Spleen (tissue), 11 donors: Measurements from ENCODE around the gene TCAIM. TPM values are rescaled to one million over a fixed set of nuclear protein-coding genes. Genes with fewer than 3 reads are reported as not detected.
A peak's percentile ranks its signal among the peaks of the same experiment; 100 is the strongest.

Experiments used
- DNase-seq: peaks from one replicate; pipeline ENCODE4 v3.0.0-alpha.2; 2020
- H3K27ac ChIP-seq, 8 donors: fragments of 200-600 bp; sonication (generic) in 7 of 8; 1 replicate in 4 of 8; 2 replicates in 4 of 8; pipeline versions ENCODE4 v1.5.0 to v1.8.0; 2016 to 2021; ENCODE audit warnings: inconsistent platforms in 4 of 8, mild to moderate bottlenecking in 4 of 8, moderate library complexity in 1 of 8
- H3K27me3 ChIP-seq, 7 donors: fragments of 200-600 bp; sonication (generic) in 6 of 7; replicated peaks in 1 of 7; 1 replicate in 4 of 7; 2 replicates in 3 of 7; pipeline versions ENCODE4 v1.5.0 to v1.8.0; 2016 to 2021; ENCODE audit warnings: inconsistent platforms in 3 of 7, mild to moderate bottlenecking in 1 of 7
- H3K36me3 ChIP-seq, 6 donors: fragments of 200-600 bp; sonication (generic) in 5 of 6; 1 replicate in 4 of 6; 2 replicates in 2 of 6; pipeline versions ENCODE4 v1.5.0 to v1.8.0; 2016 to 2021; ENCODE audit warnings: inconsistent platforms in 2 of 6
- H3K4me1 ChIP-seq, 6 donors: fragments of 200-600 bp; sonication (generic) in 5 of 6; 1 replicate in 3 of 6; 2 replicates in 3 of 6; pipeline versions ENCODE4 v1.5.0 to v1.8.0; 2016 to 2021; ENCODE audit warnings: inconsistent platforms in 3 of 6
- H3K4me3 ChIP-seq, 8 donors: fragments of 200-600 bp; sonication (generic) in 7 of 8; 1 replicate in 4 of 8; 2 replicates in 4 of 8; pipeline versions ENCODE4 v1.5.0 to v1.8.0; 2016 to 2021; ENCODE audit warnings: inconsistent platforms in 4 of 8, mild to moderate bottlenecking in 4 of 8, moderate library complexity in 2 of 8
- H3K9me3 ChIP-seq, 8 donors: fragments of 200-600 bp; sonication (generic) in 7 of 8; 1 replicate in 4 of 8; 2 replicates in 4 of 8; pipeline versions ENCODE4 v1.5.0 to v1.8.0; 2016 to 2021; ENCODE audit warnings: inconsistent platforms in 4 of 8
- POLR2A ChIP-seq, 3 donors: fragments of 450-650 bp; IDR thresholded peaks; one replicate each; pipeline ENCODE4 v1.5.1; 2017; ENCODE audit warnings: antibody characterized with exemption in 3 of 3, mild to moderate bottlenecking in 1 of 3
- POLR2AphosphoS5 ChIP-seq, 3 donors: sonication (generic); formaldehyde crosslinking; IDR thresholded peaks; one replicate each; pipeline ENCODE4 v1.5.1; 2017; ENCODE audit warnings: antibody characterized with exemption in 3 of 3
- WGBS, 5 donors: extraction: QIAGEN DNeasy Blood & Tissue Kit in 3 of 5; methylation state at CpG; one replicate each; pipeline versions ENCODE4 v1.1.5 to v1.1.7; 2013 to 2018; 5-methylcytosine and 5-hydroxymethylcytosine counted together
- intact Hi-C: fragments of 100-400 bp; cut with DNase I; formaldehyde crosslinking; loops from one replicate; pipeline ENCODE4 v1.15.0; 2023; ENCODE audit warnings: low total_unique reads
- polyA plus RNA-seq, 3 donors: library from polyadenylated mRNA; stranded (reverse); fragments of 200-250 nt; gene quantifications; one replicate each; pipeline ENCODE4 v1.2.1, GENCODE V29; 2013
- total RNA-seq, 7 donors: library from RNA; depleted of rRNA in 3 of 7; stranded (reverse); fragments of >200 nt in 3 of 7; fragmentation: NEBNext Ultra II Directional in 4 of 7; extraction: Animal tissue kit (Norgen Biotek cat#: 25700) in 4 of 7; gene quantifications; one replicate each; pipeline versions ENCODE4 v1.1.0 to v1.2.1, GENCODE V29; 2016 to 2021
- TF ChIP-seq, protein P1 (sequence below), 11 experiments: fragments of 200-600 bp in 7 of 11; fragments of 450-650 bp in 4 of 11; sonication (generic) in 4 of 11; IDR thresholded peaks in 8 of 11; conservative IDR thresholded peaks in 3 of 11; 1 replicate in 7 of 11; 2 replicates in 4 of 11; pipeline versions ENCODE4 v1.4.0 to v1.8.0; 2016 to 2021; ENCODE audit warnings: antibody characterized with exemption in 11 of 11, inconsistent platforms in 4 of 11, mild to moderate bottlenecking in 1 of 11
- donor health status: healthy with polysubstance abuse.
- donor health status: DM: no; HTN: no; CAD: no; lungs with moderate emphysema.
- donor health status: DM: no; HTN: no; CAD: no.
- donor health status: Bipolar disorder and iron deficiency.
- donor health status: healthy.
- donor health status: DM: no; HTN: no; CAD: no.
- donor health status: DM: yes; HTN: yes; CAD: no.

The TCAIM gene
- total and polyA plus RNA-seq, 10 donors = 7.2 to 31.7 (median 22.9) TPM

DNA sequence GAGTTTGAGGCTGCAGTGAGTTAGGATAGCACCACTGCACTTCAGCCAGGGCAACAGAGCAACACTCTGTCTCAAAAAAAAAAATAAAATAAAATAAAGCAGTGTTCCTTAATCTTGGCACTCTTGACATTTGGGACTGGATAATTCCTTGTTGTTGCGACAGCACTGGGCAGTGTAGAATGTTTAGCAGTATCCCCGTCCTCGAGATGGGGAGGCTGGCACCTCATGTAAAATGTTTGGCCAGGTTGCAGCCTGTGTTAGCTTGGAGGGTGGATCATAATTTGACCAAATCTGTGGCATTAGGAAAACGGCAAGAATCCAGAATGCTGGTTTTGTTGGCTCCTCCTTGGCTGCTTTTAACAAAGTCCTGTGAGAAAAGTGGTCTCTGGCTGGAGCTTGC, 91.9 kb downstream of the TCAIM start:
- H3K9me3 ChIP-seq = no peaks in the 10 kb centered on the region
- intact Hi-C loops = no loop called here
- H3K27ac ChIP-seq = no peak overlapping the region
- H3K4me3 ChIP-seq = no peak overlapping the region
- no peaks in the 10 kb centered on the region for H3K27me3 ChIP-seq
- peaks cover 0 to 22% (median 0%) of the 10 kb centered on the region in 6 donors for H3K36me3 ChIP-seq
- TF ChIP-seq, protein P1, sequence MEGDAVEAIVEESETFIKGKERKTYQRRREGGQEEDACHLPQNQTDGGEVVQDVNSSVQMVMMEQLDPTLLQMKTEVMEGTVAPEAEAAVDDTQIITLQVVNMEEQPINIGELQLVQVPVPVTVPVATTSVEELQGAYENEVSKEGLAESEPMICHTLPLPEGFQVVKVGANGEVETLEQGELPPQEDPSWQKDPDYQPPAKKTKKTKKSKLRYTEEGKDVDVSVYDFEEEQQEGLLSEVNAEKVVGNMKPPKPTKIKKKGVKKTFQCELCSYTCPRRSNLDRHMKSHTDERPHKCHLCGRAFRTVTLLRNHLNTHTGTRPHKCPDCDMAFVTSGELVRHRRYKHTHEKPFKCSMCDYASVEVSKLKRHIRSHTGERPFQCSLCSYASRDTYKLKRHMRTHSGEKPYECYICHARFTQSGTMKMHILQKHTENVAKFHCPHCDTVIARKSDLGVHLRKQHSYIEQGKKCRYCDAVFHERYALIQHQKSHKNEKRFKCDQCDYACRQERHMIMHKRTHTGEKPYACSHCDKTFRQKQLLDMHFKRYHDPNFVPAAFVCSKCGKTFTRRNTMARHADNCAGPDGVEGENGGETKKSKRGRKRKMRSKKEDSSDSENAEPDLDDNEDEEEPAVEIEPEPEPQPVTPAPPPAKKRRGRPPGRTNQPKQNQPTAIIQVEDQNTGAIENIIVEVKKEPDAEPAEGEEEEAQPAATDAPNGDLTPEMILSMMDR (IDR thresholded peaks at IDR 0.05 in 8 of 11, conservative IDR thresholded peaks at IDR 0.05 in 3 of 11) = no peak
- TF ChIP-seq POLR2A (IDR thresholded peaks at IDR 0.05) (no peak), POLR2AphosphoS5 (IDR thresholded peaks at IDR 0.05) (no peak)
- DNase-seq = no peak
- WGBS, 5 donors = 80 to 92% (median 89%) methylated on average over 4 of the region's 4 CpGs
- H3K4me1 ChIP-seq = no peaks in the 10 kb centered on the region

DNA sequence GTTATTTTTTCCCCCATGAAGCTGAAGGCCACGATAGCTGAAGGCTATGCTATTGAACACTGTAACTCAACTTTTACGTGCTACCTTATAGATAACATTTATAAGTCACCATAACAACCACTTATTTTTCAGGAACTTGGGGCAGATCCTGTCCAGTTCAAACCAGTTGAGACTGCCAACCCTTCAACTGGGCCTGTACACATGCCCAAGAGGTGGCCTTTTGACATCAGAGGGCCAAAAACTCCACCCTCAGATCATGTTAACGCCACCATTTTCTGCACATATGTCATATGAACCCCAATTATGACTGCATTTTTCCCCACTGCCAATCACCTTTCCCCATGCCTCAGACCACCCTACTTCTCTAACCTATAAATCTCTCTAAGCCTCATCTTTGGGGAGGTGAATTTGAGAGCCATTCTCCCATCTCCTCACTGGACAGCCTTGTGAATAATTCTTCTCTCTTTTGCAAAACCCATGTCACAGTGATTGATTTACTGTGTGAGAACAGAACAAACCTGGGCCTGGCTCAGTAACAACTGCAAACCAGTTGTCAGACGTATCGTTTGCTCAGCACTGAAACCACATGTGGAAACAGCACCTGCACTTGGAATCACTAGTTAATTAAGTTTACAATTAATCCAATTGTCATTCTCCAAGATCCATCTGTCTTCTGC, 96.4 kb downstream of the TCAIM start:
- Histone ChIP-seq H3K27me3 (no peaks in the 10 kb centered on the region), H3K36me3 (peaks cover 0 to 20% (median 0%) of the 10 kb centered on the region in 6 donors), H3K4me3 (no peak overlapping the region), H3K9me3 (no peaks in the 10 kb centered on the region), H3K4me1 (peaks cover 6 to 27% (median 12%) of the 10 kb centered on the region in 6 donors), H3K27ac (no peak overlapping the region)
- intact Hi-C loops = no loop called here
- DNase-seq = no peak
- WGBS, 5 donors = 86 to 90% (median 89%) methylated on average over 5 of the region's 5 CpGs
- TF ChIP-seq, protein P1 (IDR thresholded peaks at IDR 0.05 in 8 of 11, conservative IDR thresholded peaks at IDR 0.05 in 3 of 11) = no peak
- TF ChIP-seq POLR2A (IDR thresholded peaks at IDR 0.05) (no peak), POLR2AphosphoS5 (IDR thresholded peaks at IDR 0.05) (no peak)

DNA sequence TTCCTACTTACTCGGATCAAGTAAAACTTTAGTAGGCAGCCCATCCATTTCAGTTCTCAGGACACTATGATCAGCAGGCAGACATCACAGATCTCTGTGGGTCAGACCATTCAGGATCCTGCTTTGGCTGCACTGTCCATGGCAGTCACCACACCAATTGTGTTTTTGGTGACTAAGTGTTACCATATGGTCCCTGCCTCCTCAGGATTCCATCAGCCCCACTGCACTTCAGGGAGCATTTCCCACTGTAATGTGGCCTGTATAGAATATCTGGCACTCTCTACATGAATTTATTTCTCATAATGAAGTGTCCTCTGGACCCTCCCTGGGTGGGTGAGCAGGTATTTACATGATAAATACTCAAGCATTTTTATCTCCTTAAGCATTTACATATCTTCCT, 97.6 kb downstream of the TCAIM start:
- H3K9me3 ChIP-seq = no peaks in the 10 kb centered on the region
- peaks cover 6 to 39% (median 23%) of the 10 kb centered on the region in 6 donors for H3K4me1 ChIP-seq
- H3K27ac ChIP-seq = peak overlapping the region in 1 of 8 donors; percentile 13
- H3K4me3 ChIP-seq = no peak overlapping the region
- WGBS, 5 donors = 86 to 100% (median 91%) methylated on average over 1 of the region's 1 CpG
- H3K27me3 ChIP-seq = no peaks in the 10 kb centered on the region
- intact Hi-C loops = no loop called here
- no peak for TF ChIP-seq POLR2A (IDR thresholded peaks at IDR 0.05)
- TF ChIP-seq POLR2AphosphoS5 (IDR thresholded peaks at IDR 0.05) = no peak
- TF ChIP-seq, protein P1 (IDR thresholded peaks at IDR 0.05 in 8 of 11, conservative IDR thresholded peaks at IDR 0.05 in 3 of 11) = no peak
- peaks cover 0 to 20% (median 0%) of the 10 kb centered on the region in 6 donors for H3K36me3 ChIP-seq
- no peak for DNase-seq

DNA sequence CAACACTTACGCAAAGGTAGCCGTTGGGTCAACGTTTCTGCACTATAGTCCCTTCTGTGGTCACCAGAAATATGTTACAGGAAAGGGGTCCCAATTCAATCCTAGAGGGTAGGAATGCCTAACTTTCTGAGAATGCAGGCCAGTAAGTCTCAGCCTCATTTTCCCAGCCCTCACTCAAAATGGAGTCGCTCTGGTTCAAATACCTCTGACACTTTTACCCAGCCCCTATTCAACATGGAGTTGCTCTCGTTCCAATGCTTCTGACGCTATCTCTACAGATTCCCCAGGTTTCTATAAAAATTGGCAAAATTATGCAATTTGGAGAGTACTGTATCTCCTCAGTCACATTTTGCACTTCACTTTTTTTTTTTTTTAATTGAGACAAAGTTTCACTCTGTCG, 99.2 kb downstream of the TCAIM start:
- no peak for DNase-seq
- H3K27me3 ChIP-seq = no peaks in the 10 kb centered on the region
- intact Hi-C loops = no loop called here
- 73 to 90% (median 80%) methylated on average over 7 of the region's 7 CpGs for WGBS, 5 donors
- peak overlapping the region in 2 of 8 donors; percentile 12 to 13 for H3K4me3 ChIP-seq
- TF ChIP-seq, protein P1 (IDR thresholded peaks at IDR 0.05 in 8 of 11, conservative IDR thresholded peaks at IDR 0.05 in 3 of 11) = no peak
- TF ChIP-seq POLR2A (IDR thresholded peaks at IDR 0.05) = no peak
- TF ChIP-seq POLR2AphosphoS5 (IDR thresholded peaks at IDR 0.05) = no peak
- H3K9me3 ChIP-seq = no peaks in the 10 kb centered on the region
- peaks cover 6 to 47% (median 23%) of the 10 kb centered on the region in 6 donors for H3K4me1 ChIP-seq
- peak overlapping the region in 4 of 8 donors; percentile 60 to 97 (median 96) for H3K27ac ChIP-seq
- peaks cover 0 to 26% (median 0%) of the 10 kb centered on the region in 6 donors for H3K36me3 ChIP-seq
